Osteocyte (in vitro differentiated cells): ENCODE data around the gene TMPRSS2. TPM values are rescaled to one million over a fixed set of nuclear protein-coding genes. Genes with fewer than 3 reads are reported as not detected.

Experiments used
- DNase-seq: peaks from one replicate; pipeline ENCODE4 v3.0.0; 2021; ENCODE audit warnings: mixed read lengths; ENCODE audit not compliant: unreplicated experiment; ENCODE audit errors: extremely low spot score
- H3K27ac Mint-ChIP-seq: one replicate; pipeline ENCODE4 v1.8.0; 2021; ENCODE audit warnings: mild to moderate bottlenecking, mixed read lengths; ENCODE audit not compliant: unreplicated experiment
- H3K27me3 Mint-ChIP-seq: one replicate; pipeline ENCODE4 v1.8.0; 2021; ENCODE audit warnings: mixed read lengths; ENCODE audit not compliant: unreplicated experiment
- H3K36me3 Mint-ChIP-seq: one replicate; pipeline ENCODE4 v1.8.0; 2021; ENCODE audit warnings: mixed read lengths; ENCODE audit not compliant: unreplicated experiment
- H3K4me1 Mint-ChIP-seq: one replicate; pipeline ENCODE4 v1.8.0; 2021; ENCODE audit warnings: mixed read lengths; ENCODE audit not compliant: unreplicated experiment
- H3K4me3 Mint-ChIP-seq: one replicate; pipeline ENCODE4 v1.8.0; 2021; ENCODE audit warnings: mild to moderate bottlenecking, moderate library complexity, mixed read lengths; ENCODE audit not compliant: unreplicated experiment
- H3K9me3 Mint-ChIP-seq: one replicate; pipeline ENCODE4 v1.8.0; 2021; ENCODE audit warnings: mixed read lengths; ENCODE audit not compliant: unreplicated experiment
- CTCF ChIP-seq: fragments of 200-600 bp; sonication (generic); IDR thresholded peaks from 2 replicates; pipeline ENCODE4 v1.5.0; 2021; ENCODE audit warnings: antibody characterized with exemption, mild to moderate bottlenecking, moderate library complexity
- long read RNA-seq: library from polyadenylated mRNA; unstranded; transcript quantifications from one replicate; pipeline ENCODE4 v2.0.0, GENCODE V29; 2021
- total RNA-seq: library from RNA; stranded (reverse); gene quantifications from 2 replicates; pipeline ENCODE4 v1.2.1, GENCODE V29; 2021

Gene TMPRSS2
- total RNA-seq: 0.21 and 1.7 TPM in 2 replicates
- long read RNA-seq, partial matches to known transcripts: 0 of 1 reads
- long read RNA-seq, other reads (novel, unspliced or antisense): 1 of 1 reads

- H3K36me3 Mint-ChIP-seq: no peaks in the 10 kb centered on the region
- H3K27ac Mint-ChIP-seq: no peak within 1 kb of the TSS
- H3K27me3 Mint-ChIP-seq: peaks cover 64% of the 10 kb centered on the region
- TF ChIP-seq CTCF: no peak
- H3K9me3 Mint-ChIP-seq: no peaks in the 10 kb centered on the region
- DNase-seq: no peak
- H3K4me3 Mint-ChIP-seq: peak within 1 kb of the TSS; percentile 59
- peaks cover 10% of the 10 kb centered on the region for H3K4me1 Mint-ChIP-seq
Measured at GRCh38 chr21:41507521-41508414, at the start of gene TMPRSS2. Gene TMPRSS2 (minus strand): TSS chr21:41508158. CDS start chr21:41498133, 10,025 bp downstream.

- Mint-ChIP-seq H3K9me3 (no peaks in the 10 kb centered on the region), H3K4me3 (no peak overlapping the region), H3K27ac (no peak overlapping the region), H3K36me3 (no peaks in the 10 kb centered on the region), H3K4me1 (peaks cover 4% of the 10 kb centered on the region), H3K27me3 (peaks cover 40% of the 10 kb centered on the region)
- no peak for DNase-seq
- TF ChIP-seq CTCF: no peak
Measured at GRCh38 chr21:41555057-41555456, 47.1 kb upstream of the TMPRSS2 start.

GRCh38 chr21:41552254-41552653 lies 44.3 kb upstream of the TMPRSS2 start:
- Mint-ChIP-seq H3K27ac (no peak overlapping the region), H3K27me3 (peaks cover 34% of the 10 kb centered on the region)

GRCh38 chr21:41548781-41549180 lies 40.8 kb upstream of the TMPRSS2 start:
- H3K9me3 Mint-ChIP-seq: no peaks in the 10 kb centered on the region
- H3K36me3 Mint-ChIP-seq: no peaks in the 10 kb centered on the region
- H3K27me3 Mint-ChIP-seq: peaks cover 47% of the 10 kb centered on the region
- no peak overlapping the region for H3K4me3 Mint-ChIP-seq
- no peak for DNase-seq
- no peak for TF ChIP-seq CTCF
- H3K4me1 Mint-ChIP-seq: no peaks in the 10 kb centered on the region
- H3K27ac Mint-ChIP-seq: no peak overlapping the region

More at GRCh38 chr21:41552254-41552653, 44.3 kb upstream of the TMPRSS2 start:
- no peak overlapping the region for H3K4me3 Mint-ChIP-seq
- H3K4me1 Mint-ChIP-seq: peaks cover 4% of the 10 kb centered on the region
- H3K9me3 Mint-ChIP-seq: no peaks in the 10 kb centered on the region
- H3K36me3 Mint-ChIP-seq: no peaks in the 10 kb centered on the region
- no peak for DNase-seq
- TF ChIP-seq CTCF: no peak

GRCh38 chr21:41547111-41547510 lies 39.2 kb upstream of the TMPRSS2 start:
- TF ChIP-seq CTCF: no peak
- no peak overlapping the region for H3K27ac Mint-ChIP-seq
- H3K27me3 Mint-ChIP-seq: peaks cover 57% of the 10 kb centered on the region
- no peak for DNase-seq
- H3K4me1 Mint-ChIP-seq: no peaks in the 10 kb centered on the region
- H3K36me3 Mint-ChIP-seq: no peaks in the 10 kb centered on the region
- no peaks in the 10 kb centered on the region for H3K9me3 Mint-ChIP-seq
- H3K4me3 Mint-ChIP-seq: no peak overlapping the region
